WTC11 (cell line): ENCODE data around the gene SARS1. TPM values are rescaled to one million over a fixed set of nuclear protein-coding genes. Genes with fewer than 3 reads are reported as not detected.

Experiments used
- ATAC-seq: fragments of 200-7000 bp; cut with Tn5 transposase; 2 replicates; pipeline ENCODE4 v1.10.0; 2021; ENCODE audit warnings: mild to moderate bottlenecking, moderate library complexity
- CTCF ChIA-PET: fragments of 300-600 bp; sonication (Branson Sonifier 250); formaldehyde crosslinking; loops from one replicate; lab custom pipeline; 2021; ENCODE audit warnings: antibody characterized with exemption; lab: Charles Lee
- POLR2A ChIA-PET: fragments of 350-600 bp; sonication (Branson Sonifier 250); formaldehyde crosslinking; loops from one replicate; lab custom pipeline; 2021; ENCODE audit warnings: antibody characterized with exemption; lab: Charles Lee
- DNase-seq: peaks from one replicate; pipeline ENCODE4 v3.0.0; 2021; ENCODE audit warnings: low spot score
- H3K27ac Mint-ChIP-seq: 2 replicates; pipeline ENCODE4 v1.8.0; 2021; ENCODE audit warnings: mixed read lengths
- H3K27me3 Mint-ChIP-seq: 2 replicates; pipeline ENCODE4 v1.8.0; 2021; ENCODE audit warnings: low read depth, mild to moderate bottlenecking, moderate library complexity, mixed read lengths
- H3K36me3 Mint-ChIP-seq: 2 replicates; pipeline ENCODE4 v1.8.0; 2021; ENCODE audit warnings: mixed read lengths
- H3K4me1 Mint-ChIP-seq: 2 replicates; pipeline ENCODE4 v1.8.0; 2022; ENCODE audit warnings: mixed read lengths
- H3K4me3 Mint-ChIP-seq: 2 replicates; pipeline ENCODE4 v1.8.0; 2021; ENCODE audit warnings: mild to moderate bottlenecking, moderate library complexity, mixed read lengths
- H3K9me3 Mint-ChIP-seq: 2 replicates; pipeline ENCODE4 v1.8.0; 2021; ENCODE audit warnings: mixed read lengths
- CBFB ChIP-seq: sonication (generic); formaldehyde crosslinking; IDR thresholded peaks from 2 replicates; pipeline ENCODE4 v1.8.1; 2022; ENCODE audit warnings: mild to moderate bottlenecking, low read depth, missing genetic modification reagents
- ESRRA ChIP-seq: sonication (generic); formaldehyde crosslinking; IDR thresholded peaks from 2 replicates; pipeline ENCODE4 v1.8.1; 2022; ENCODE audit warnings: mild to moderate bottlenecking, missing genetic modification reagents, borderline replicate concordance
- GRHL2 ChIP-seq: fragments of 250-450 bp; sonication (Bioruptor Pico); IDR thresholded peaks from 2 replicates; pipeline ENCODE4 v1.8.0; 2022; ENCODE audit warnings: mild to moderate bottlenecking, moderate library complexity; ENCODE audit not compliant: insufficient replicate concordance, severe bottlenecking
- JAZF1 ChIP-seq: fragments of 250-450 bp; sonication (Bioruptor Pico); IDR thresholded peaks from 2 replicates; pipeline ENCODE4 v1.9.0; 2021; ENCODE audit warnings: moderate library complexity, mild to moderate bottlenecking, inconsistent platforms
- KAT7 ChIP-seq: sonication (generic); formaldehyde crosslinking; IDR thresholded peaks from 2 replicates; pipeline ENCODE4 v1.8.1; 2023; ENCODE audit warnings: missing genetic modification reagents, mild to moderate bottlenecking, borderline replicate concordance
- MXD4 ChIP-seq: fragments of 250-450 bp; sonication (Bioruptor Pico); IDR thresholded peaks from 2 replicates; pipeline ENCODE4 v1.8.0; 2021; ENCODE audit warnings: mild to moderate bottlenecking, moderate library complexity, borderline replicate concordance
- NR2C2 ChIP-seq: sonication (generic); formaldehyde crosslinking; IDR thresholded peaks from 2 replicates; pipeline ENCODE4 v1.8.0; 2022; ENCODE audit warnings: mild to moderate bottlenecking, missing genetic modification reagents
- SOX15 ChIP-seq: fragments of 250-450 bp; sonication (Bioruptor Pico); IDR thresholded peaks from 2 replicates; pipeline ENCODE4 v1.9.0; 2021; ENCODE audit warnings: mild to moderate bottlenecking
- TEAD1 ChIP-seq: sonication (generic); formaldehyde crosslinking; IDR thresholded peaks from 2 replicates; pipeline ENCODE4 v1.8.0; 2022; ENCODE audit warnings: mild to moderate bottlenecking, missing genetic modification reagents
- TP53 ChIP-seq: sonication (generic); formaldehyde crosslinking; IDR thresholded peaks from 2 replicates; pipeline ENCODE4 v1.8.1; 2023; ENCODE audit warnings: mild to moderate bottlenecking, missing genetic modification reagents
- ZNF219 ChIP-seq: sonication (generic); formaldehyde crosslinking; IDR thresholded peaks from 2 replicates; pipeline ENCODE4 v1.8.0; 2023; ENCODE audit warnings: missing genetic modification reagents, mild to moderate bottlenecking, borderline replicate concordance
- ZNF317 ChIP-seq: sonication (generic); formaldehyde crosslinking; IDR thresholded peaks from 2 replicates; pipeline ENCODE4 v1.8.1; 2023; ENCODE audit warnings: low read depth, mild to moderate bottlenecking, moderate library complexity, missing genetic modification reagents, borderline replicate concordance
- ZNF396 ChIP-seq: fragments of 250-450 bp; sonication (Bioruptor Pico); IDR thresholded peaks from 2 replicates; pipeline ENCODE4 v1.8.0; 2021; ENCODE audit warnings: mild to moderate bottlenecking, moderate library complexity, borderline replicate concordance
- ZNF423 ChIP-seq: fragments of 250-450 bp; sonication (Bioruptor Pico); IDR thresholded peaks from 2 replicates; pipeline ENCODE4 v2.1.2; 2022; ENCODE audit warnings: mild to moderate bottlenecking, moderate library complexity
- total RNA-seq: library from RNA; stranded (reverse); gene quantifications from 3 replicates; pipeline ENCODE4 v1.2.3, GENCODE V29; 2021
- TF ChIP-seq, protein P1 (sequence below): fragments of 250-450 bp; sonication (Bioruptor Pico); IDR thresholded peaks from 2 replicates; pipeline ENCODE4 v1.9.0; 2021; ENCODE audit warnings: mild to moderate bottlenecking
- TF ChIP-seq, protein P2 (sequence below): sonication (generic); formaldehyde crosslinking; IDR thresholded peaks from 2 replicates; pipeline ENCODE4 v1.8.1; 2022; ENCODE audit warnings: mild to moderate bottlenecking, moderate library complexity, missing genetic modification reagents
- TF ChIP-seq, protein P3 (sequence below): sonication (generic); formaldehyde crosslinking; IDR thresholded peaks from 2 replicates; pipeline ENCODE4 v1.8.1; 2023; ENCODE audit warnings: mild to moderate bottlenecking, missing genetic modification reagents
- TF ChIP-seq, protein P4 (sequence below): sonication (generic); formaldehyde crosslinking; conservative IDR thresholded peaks from 2 replicates; pipeline ENCODE4 v1.8.1; 2022; ENCODE audit warnings: mild to moderate bottlenecking, missing genetic modification reagents
- TF ChIP-seq, protein P5 (sequence below): fragments of 250-450 bp; sonication (Bioruptor Pico); conservative IDR thresholded peaks from 2 replicates; pipeline ENCODE4 v1.9.0; 2021; ENCODE audit warnings: mild to moderate bottlenecking
- TF ChIP-seq, protein P6 (sequence below): fragments of 250-450 bp; sonication (Bioruptor Pico); IDR thresholded peaks from 2 replicates; pipeline ENCODE4 v1.9.0; 2021; ENCODE audit warnings: mild to moderate bottlenecking, borderline replicate concordance
- TF ChIP-seq, protein P7 (sequence below): sonication (generic); formaldehyde crosslinking; IDR thresholded peaks from 2 replicates; pipeline ENCODE4 v1.8.0; 2022; ENCODE audit warnings: mild to moderate bottlenecking, missing genetic modification reagents
- TF ChIP-seq, protein P8 (sequence below): sonication (generic); formaldehyde crosslinking; IDR thresholded peaks from 2 replicates; pipeline ENCODE4 v1.8.0; 2022; ENCODE audit warnings: mild to moderate bottlenecking, missing genetic modification reagents

SARS1 gene
- total RNA-seq, 1 experiment from 2014 or later = 149 TPM

DNA sequence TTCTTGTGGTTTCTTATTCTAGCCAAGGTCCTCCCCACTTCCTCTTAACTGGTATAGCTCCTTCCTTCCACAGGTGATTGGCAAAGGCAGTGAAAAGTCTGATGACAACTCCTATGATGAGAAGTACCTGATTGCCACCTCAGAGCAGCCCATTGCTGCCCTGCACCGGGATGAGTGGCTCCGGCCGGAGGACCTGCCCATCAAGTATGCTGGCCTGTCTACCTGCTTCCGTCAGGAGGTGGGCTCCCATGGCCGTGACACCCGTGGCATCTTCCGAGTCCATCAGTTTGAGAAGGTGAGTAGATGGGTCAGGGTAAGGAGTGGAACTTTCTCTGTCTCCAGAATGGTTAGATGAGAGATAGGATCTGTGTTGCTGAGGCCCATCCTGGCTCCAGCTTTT lies 21.4 kb downstream of the SARS1 start (continued):
- TF ChIP-seq, protein P1, sequence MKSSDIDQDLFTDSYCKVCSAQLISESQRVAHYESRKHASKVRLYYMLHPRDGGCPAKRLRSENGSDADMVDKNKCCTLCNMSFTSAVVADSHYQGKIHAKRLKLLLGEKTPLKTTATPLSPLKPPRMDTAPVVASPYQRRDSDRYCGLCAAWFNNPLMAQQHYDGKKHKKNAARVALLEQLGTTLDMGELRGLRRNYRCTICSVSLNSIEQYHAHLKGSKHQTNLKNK (CRISPR knock-in tag) = no peak

DNA sequence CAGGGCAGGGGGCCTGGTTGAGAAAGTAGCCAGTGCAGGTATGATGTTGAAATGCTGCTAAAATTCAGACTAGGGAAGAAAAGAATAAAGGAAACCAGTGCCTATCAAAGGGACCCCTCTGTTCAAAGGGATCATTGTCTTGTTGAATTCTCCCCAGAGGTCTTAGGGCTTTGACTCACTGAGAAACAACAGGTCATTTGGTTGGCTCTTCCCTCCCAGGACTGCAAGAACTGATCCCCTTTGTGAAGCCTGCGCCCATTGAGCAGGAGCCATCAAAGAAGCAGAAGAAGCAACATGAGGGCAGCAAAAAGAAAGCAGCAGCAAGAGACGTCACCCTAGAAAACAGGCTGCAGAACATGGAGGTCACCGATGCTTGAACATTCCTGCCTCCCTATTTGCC lies 23.8 kb downstream of the SARS1 start:
- H3K4me1 Mint-ChIP-seq = peaks cover 53% of the 10 kb centered on the region
- ATAC-seq = no peak
- DNase-seq = no peak
- peak overlapping the region; percentile 73; the same call in 1 of the 2 replicates for H3K27ac Mint-ChIP-seq
- peaks cover 40% of the 10 kb centered on the region for H3K36me3 Mint-ChIP-seq
- no peak overlapping the region for H3K4me3 Mint-ChIP-seq
- no peaks in the 10 kb centered on the region for H3K9me3 Mint-ChIP-seq
- ChIA-PET POLR2A (no interaction called here), CTCF (interaction anchor here (0.9 to 5.2 kb wide), 7 partner anchors 11 to 46 kb away, joined by 4 to 109 read pairs (median 36); partner anchors contain the start of genes CELSR2 and SARS1)
- TF ChIP-seq ESRRA (no peak), MXD4 (CRISPR knock-in tag) (no peak), TP53 (no peak), ZNF396 (no peak), JAZF1 (CRISPR knock-in tag) (no peak), SOX15 (CRISPR knock-in tag) (no peak), ZNF423 (CRISPR knock-in tag) (no peak)
- TF ChIP-seq, protein P1 (CRISPR knock-in tag) = no peak
- TF ChIP-seq, protein P2, sequence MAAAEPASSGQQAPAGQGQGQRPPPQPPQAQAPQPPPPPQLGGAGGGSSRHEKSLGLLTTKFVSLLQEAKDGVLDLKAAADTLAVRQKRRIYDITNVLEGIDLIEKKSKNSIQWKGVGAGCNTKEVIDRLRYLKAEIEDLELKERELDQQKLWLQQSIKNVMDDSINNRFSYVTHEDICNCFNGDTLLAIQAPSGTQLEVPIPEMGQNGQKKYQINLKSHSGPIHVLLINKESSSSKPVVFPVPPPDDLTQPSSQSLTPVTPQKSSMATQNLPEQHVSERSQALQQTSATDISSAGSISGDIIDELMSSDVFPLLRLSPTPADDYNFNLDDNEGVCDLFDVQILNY = no peak
- TF ChIP-seq, protein P3, sequence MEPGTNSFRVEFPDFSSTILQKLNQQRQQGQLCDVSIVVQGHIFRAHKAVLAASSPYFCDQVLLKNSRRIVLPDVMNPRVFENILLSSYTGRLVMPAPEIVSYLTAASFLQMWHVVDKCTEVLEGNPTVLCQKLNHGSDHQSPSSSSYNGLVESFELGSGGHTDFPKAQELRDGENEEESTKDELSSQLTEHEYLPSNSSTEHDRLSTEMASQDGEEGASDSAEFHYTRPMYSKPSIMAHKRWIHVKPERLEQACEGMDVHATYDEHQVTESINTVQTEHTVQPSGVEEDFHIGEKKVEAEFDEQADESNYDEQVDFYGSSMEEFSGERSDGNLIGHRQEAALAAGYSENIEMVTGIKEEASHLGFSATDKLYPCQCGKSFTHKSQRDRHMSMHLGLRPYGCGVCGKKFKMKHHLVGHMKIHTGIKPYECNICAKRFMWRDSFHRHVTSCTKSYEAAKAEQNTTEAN (CRISPR knock-in tag) = no peak
- H3K27me3 Mint-ChIP-seq = no peaks in the 10 kb centered on the region

DNA sequence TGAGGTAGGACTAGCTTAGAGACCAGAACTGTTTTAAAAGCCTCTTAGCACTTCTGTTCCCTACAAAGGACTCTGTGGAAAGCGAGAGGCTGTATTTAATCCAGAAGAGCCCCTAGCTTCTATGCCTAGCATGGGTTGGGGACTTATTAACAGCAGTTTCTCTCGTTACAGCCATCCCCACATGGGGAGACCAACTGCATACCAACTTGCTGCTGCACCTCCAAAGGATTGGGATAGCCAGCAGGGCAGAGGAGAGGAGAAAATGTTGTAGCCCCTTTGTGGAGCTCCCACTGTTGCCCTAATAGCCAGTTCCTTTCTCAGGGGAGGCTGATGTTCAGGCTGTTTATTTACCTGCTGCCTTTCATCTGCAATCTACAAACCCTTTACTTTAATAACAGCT lies 24.7 kb downstream of the SARS1 start:
- CTCF ChIA-PET = interaction anchor here (0.5 to 5.2 kb wide), 19 partner anchors 8 to 295 kb away, joined by 3 to 109 read pairs (median 18); partner anchors contain the start of genes CELSR2, PSRC1, SARS1 and SORT1
- DNase-seq = no peak
- Mint-ChIP-seq H3K9me3 (no peaks in the 10 kb centered on the region), H3K4me3 (no peak overlapping the region), H3K4me1 (peaks cover 54% of the 10 kb centered on the region), H3K27me3 (no peaks in the 10 kb centered on the region), H3K36me3 (peaks cover 36% of the 10 kb centered on the region), H3K27ac (peak overlapping the region; percentile 64)
- POLR2A ChIA-PET = interaction anchor here (1.2 to 3.6 kb wide), 5 partner anchors 8 to 51 kb away, joined by 3 to 31 read pairs (median 14); partner anchors contain the start of genes CELSR2 and SARS1
- ATAC-seq = no peak
- TF ChIP-seq ZNF219 (CRISPR knock-in tag) (no peak), NR2C2 (no peak), GRHL2 (CRISPR knock-in tag) (no peak), ZNF317 (CRISPR knock-in tag) (no peak), KAT7 (CRISPR knock-in tag) (no peak), TEAD1 (CRISPR knock-in tag) (no peak), ZNF423 (CRISPR knock-in tag) (no peak), CBFB (CRISPR knock-in tag) (no peak)
- TF ChIP-seq, protein P4, sequence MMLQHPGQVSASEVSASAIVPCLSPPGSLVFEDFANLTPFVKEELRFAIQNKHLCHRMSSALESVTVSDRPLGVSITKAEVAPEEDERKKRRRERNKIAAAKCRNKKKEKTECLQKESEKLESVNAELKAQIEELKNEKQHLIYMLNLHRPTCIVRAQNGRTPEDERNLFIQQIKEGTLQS (CRISPR knock-in tag) = no peak
- TF ChIP-seq, protein P5, sequence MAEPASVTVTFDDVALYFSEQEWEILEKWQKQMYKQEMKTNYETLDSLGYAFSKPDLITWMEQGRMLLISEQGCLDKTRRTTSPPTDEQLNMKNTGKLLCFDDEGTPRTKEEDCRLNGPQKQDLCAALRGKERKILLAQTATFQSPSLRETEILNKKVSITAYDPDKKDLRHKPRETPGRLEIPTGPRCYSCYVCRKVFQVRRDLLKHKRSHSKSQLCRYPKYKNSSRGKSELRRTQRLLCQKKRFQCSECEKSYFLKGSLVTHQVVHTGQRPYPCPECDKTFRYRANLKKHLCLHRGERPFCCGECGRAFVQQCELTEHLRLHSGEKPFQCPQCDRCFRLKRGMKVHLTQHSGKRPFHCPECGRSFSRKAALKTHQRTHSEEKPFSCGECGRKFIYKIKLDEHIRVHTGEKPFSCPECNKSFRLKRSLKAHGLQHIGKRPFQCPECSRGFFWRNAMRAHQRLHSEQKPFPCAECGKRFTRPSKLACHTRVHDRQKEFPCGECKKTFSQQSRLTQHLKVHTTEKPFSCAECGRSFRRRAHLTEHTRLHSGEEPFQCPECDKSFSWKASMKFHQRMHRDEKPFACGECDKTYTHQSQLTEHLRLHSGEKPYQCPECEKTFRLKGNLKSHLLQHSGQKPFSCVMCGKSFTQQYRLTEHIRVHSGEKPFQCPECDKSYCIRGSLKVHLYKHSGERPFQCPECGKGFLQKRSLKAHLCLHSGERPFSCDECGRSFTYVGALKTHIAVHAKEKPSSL (CRISPR knock-in tag) = no peak
- TF ChIP-seq, protein P6, sequence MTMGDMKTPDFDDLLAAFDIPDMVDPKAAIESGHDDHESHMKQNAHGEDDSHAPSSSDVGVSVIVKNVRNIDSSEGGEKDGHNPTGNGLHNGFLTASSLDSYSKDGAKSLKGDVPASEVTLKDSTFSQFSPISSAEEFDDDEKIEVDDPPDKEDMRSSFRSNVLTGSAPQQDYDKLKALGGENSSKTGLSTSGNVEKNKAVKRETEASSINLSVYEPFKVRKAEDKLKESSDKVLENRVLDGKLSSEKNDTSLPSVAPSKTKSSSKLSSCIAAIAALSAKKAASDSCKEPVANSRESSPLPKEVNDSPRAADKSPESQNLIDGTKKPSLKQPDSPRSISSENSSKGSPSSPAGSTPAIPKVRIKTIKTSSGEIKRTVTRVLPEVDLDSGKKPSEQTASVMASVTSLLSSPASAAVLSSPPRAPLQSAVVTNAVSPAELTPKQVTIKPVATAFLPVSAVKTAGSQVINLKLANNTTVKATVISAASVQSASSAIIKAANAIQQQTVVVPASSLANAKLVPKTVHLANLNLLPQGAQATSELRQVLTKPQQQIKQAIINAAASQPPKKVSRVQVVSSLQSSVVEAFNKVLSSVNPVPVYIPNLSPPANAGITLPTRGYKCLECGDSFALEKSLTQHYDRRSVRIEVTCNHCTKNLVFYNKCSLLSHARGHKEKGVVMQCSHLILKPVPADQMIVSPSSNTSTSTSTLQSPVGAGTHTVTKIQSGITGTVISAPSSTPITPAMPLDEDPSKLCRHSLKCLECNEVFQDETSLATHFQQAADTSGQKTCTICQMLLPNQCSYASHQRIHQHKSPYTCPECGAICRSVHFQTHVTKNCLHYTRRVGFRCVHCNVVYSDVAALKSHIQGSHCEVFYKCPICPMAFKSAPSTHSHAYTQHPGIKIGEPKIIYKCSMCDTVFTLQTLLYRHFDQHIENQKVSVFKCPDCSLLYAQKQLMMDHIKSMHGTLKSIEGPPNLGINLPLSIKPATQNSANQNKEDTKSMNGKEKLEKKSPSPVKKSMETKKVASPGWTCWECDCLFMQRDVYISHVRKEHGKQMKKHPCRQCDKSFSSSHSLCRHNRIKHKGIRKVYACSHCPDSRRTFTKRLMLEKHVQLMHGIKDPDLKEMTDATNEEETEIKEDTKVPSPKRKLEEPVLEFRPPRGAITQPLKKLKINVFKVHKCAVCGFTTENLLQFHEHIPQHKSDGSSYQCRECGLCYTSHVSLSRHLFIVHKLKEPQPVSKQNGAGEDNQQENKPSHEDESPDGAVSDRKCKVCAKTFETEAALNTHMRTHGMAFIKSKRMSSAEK (CRISPR knock-in tag) = no peak
- TF ChIP-seq, protein P7, sequence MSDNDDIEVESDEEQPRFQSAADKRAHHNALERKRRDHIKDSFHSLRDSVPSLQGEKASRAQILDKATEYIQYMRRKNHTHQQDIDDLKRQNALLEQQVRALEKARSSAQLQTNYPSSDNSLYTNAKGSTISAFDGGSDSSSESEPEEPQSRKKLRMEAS = no peak
- TF ChIP-seq, protein P8, sequence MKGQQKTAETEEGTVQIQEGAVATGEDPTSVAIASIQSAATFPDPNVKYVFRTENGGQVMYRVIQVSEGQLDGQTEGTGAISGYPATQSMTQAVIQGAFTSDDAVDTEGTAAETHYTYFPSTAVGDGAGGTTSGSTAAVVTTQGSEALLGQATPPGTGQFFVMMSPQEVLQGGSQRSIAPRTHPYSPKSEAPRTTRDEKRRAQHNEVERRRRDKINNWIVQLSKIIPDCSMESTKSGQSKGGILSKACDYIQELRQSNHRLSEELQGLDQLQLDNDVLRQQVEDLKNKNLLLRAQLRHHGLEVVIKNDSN (CRISPR knock-in tag) = no peak
